NT2/D1 (cell line): ENCODE data around the gene PLCXD3.

Source experiments
- SUZ12 ChIP-seq: IDR thresholded peaks from 2 replicates; pipeline ENCODE4 v1.6.1; 2011; ENCODE audit not compliant: insufficient read length, insufficient read depth; ENCODE audit errors: extremely low read depth
- YY1 ChIP-seq: IDR thresholded peaks from 2 replicates; pipeline ENCODE4 v1.6.1; 2011; ENCODE audit not compliant: insufficient read length, insufficient read depth
- ZNF274 ChIP-seq: IDR thresholded peaks from 2 replicates; pipeline ENCODE4 v1.6.1; 2011; ENCODE audit warnings: mild to moderate bottlenecking, low read depth, low read length

DNA sequence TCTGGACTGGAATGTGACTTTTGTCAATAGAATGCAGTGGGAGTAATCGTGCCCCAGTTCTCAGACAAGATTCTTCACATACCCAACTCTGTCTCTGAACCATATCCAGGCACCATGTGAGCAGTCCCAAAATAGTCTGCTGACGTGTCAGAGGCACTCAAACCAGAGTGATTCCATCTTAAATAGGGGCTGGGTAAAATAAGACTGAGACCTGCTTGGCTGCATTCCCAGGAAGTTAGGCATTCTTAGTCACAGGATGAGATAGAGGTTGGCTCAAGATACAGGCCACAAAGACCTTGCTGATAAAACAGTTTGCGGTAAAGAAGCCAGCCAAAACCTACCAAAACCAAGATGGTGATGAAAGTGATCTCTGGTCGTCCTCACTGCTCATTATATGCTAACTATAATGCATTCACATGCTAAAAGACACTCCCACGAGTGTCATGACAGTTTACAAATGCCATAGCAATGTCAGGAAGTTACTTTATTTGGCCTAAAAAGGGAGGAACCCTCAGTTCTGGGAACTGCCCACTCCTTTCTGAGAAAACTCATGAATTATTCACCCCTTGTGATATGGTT is 16.9 kb upstream of the PLCXD3 start:
- no peak for TF ChIP-seq YY1
- no peak for TF ChIP-seq ZNF274
- no peak for TF ChIP-seq SUZ12
